Measurements from ENCODE around the gene SEMA6A. TPM values are rescaled to one million over a fixed set of nuclear protein-coding genes. Genes with fewer than 3 reads are reported as not detected.

Gene SEMA6A
- total and polyA plus RNA-seq, 2 experiments from 2014 or later, result 233 to 400 TPM

GRCh38 chr5:116510517-116510916 is 64.1 kb downstream of the SEMA6A start (continued):
- TF ChIP-seq CTCF (conservative IDR thresholded peaks at IDR 0.05; ENCODE audit: low read depth in 2 of 2), result no peak
- no peak for TF ChIP-seq POLR2AphosphoS5 (IDR thresholded peaks at IDR 0.05; ENCODE audit: low read depth)
- TF ChIP-seq ETS1 (IDR thresholded peaks at IDR 0.05), result no peak
- TF ChIP-seq ZNF331 (CRISPR knock-in tag; IDR thresholded peaks at IDR 0.05; ENCODE audit: low read depth), result no peak
- TF ChIP-seq JUNB (IDR thresholded peaks at IDR 0.05; ENCODE audit: unreplicated experiment), result no peak

GRCh38 chr5:116509483-116510244 is 65.0 kb downstream of the SEMA6A start:
- Mint-ChIP-seq H3K4me3 (no peak overlapping the region), H3K27ac (peak overlapping the region; percentile 12; the same call in 1 of the 2 replicates), H3K4me1 (peaks cover 86% of the 10 kb centered on the region), H3K9me3 (no peaks in the 10 kb centered on the region), H3K36me3 (ENCODE audit: low read depth) (peaks cover 20% of the 10 kb centered on the region; the same call in 2 of the 3 replicates), H3K27me3 (ENCODE audit: insufficient read depth, low read depth, poor library complexity) (peaks cover 4% of the 10 kb centered on the region)
- Histone ChIP-seq H3F3A (replicated peaks; ENCODE audit: low read depth) (no peaks in the 10 kb centered on the region), H2AFZ (no peak overlapping the region), H3K9me2 (ENCODE audit: insufficient read depth) (no peaks in the 10 kb centered on the region), H3K36me3 (ENCODE audit: insufficient read depth) (peaks cover 5% of the 10 kb centered on the region; the same call in 1 of the 2 replicates), H3K4me2 (peak overlapping the region; percentile 40), H3K4me3 (0 out of 2 replicates have a peak overlapping the region, but pooled peaks have one; percentile 8), H3K4me1 (ENCODE audit: insufficient read depth) (peaks cover 97% of the 10 kb centered on the region), H3K27me3 (ENCODE audit: insufficient read depth) (no peaks in the 10 kb centered on the region), H3K79me2 (replicated peaks; ENCODE audit: insufficient read depth) (peaks cover 100% of the 10 kb centered on the region), H4K20me1 (replicated peaks; ENCODE audit: insufficient read depth) (peaks cover 95% of the 10 kb centered on the region), H3K27ac (ENCODE audit: low read depth) (peak overlapping the region; percentile 40; the same call in 1 of the 2 replicates)
- ATAC-seq (peak; percentile 68), DNase-seq (ENCODE audit: low spot score) (peak; percentile 59)
- TF ChIP-seq ZNF462 (CRISPR knock-in tag; IDR thresholded peaks at IDR 0.05) (no peak), EZH2 (IDR thresholded peaks at IDR 0.05; ENCODE audit: low read depth, unreplicated experiment) (no peak), REST (IDR thresholded peaks at IDR 0.05; ENCODE audit: unreplicated experiment) (no peak), EZH2phosphoT487 (IDR thresholded peaks at IDR 0.05; ENCODE audit: unreplicated experiment) (no peak)

Data from GM23338 (cell line).